WTC11 (cell line): ENCODE measurements around the gene GRK7. TPM values are rescaled to one million over a fixed set of nuclear protein-coding genes. Genes with fewer than 3 reads are reported as not detected.

Source experiments
- ATAC-seq: fragments of 200-7000 bp; cut with Tn5 transposase; 2 replicates; pipeline ENCODE4 v1.10.0; 2021; ENCODE audit warnings: mild to moderate bottlenecking, moderate library complexity
- CTCF ChIA-PET: fragments of 300-600 bp; sonication (Branson Sonifier 250); formaldehyde crosslinking; loops from one replicate; lab custom pipeline; 2021; ENCODE audit warnings: antibody characterized with exemption; lab: Charles Lee
- POLR2A ChIA-PET: fragments of 350-600 bp; sonication (Branson Sonifier 250); formaldehyde crosslinking; loops from one replicate; lab custom pipeline; 2021; ENCODE audit warnings: antibody characterized with exemption; lab: Charles Lee
- DNase-seq: peaks from one replicate; pipeline ENCODE4 v3.0.0; 2021; ENCODE audit warnings: low spot score
- H3K27ac Mint-ChIP-seq: 2 replicates; pipeline ENCODE4 v1.8.0; 2021; ENCODE audit warnings: mixed read lengths
- H3K27me3 Mint-ChIP-seq: 2 replicates; pipeline ENCODE4 v1.8.0; 2021; ENCODE audit warnings: low read depth, mild to moderate bottlenecking, moderate library complexity, mixed read lengths
- H3K36me3 Mint-ChIP-seq: 2 replicates; pipeline ENCODE4 v1.8.0; 2021; ENCODE audit warnings: mixed read lengths
- H3K4me1 Mint-ChIP-seq: 2 replicates; pipeline ENCODE4 v1.8.0; 2022; ENCODE audit warnings: mixed read lengths
- H3K4me3 Mint-ChIP-seq: 2 replicates; pipeline ENCODE4 v1.8.0; 2021; ENCODE audit warnings: mild to moderate bottlenecking, moderate library complexity, mixed read lengths
- H3K9me3 Mint-ChIP-seq: 2 replicates; pipeline ENCODE4 v1.8.0; 2021; ENCODE audit warnings: mixed read lengths
- CREB1 ChIP-seq: sonication (generic); formaldehyde crosslinking; IDR thresholded peaks from 2 replicates; pipeline ENCODE4 v1.8.0; 2023; ENCODE audit warnings: mild to moderate bottlenecking, missing genetic modification reagents
- CREM ChIP-seq: sonication (generic); formaldehyde crosslinking; IDR thresholded peaks from 2 replicates; pipeline ENCODE4 v1.8.1; 2022; ENCODE audit warnings: mild to moderate bottlenecking, missing genetic modification reagents, moderate library complexity
- ETV6 ChIP-seq: sonication (generic); formaldehyde crosslinking; IDR thresholded peaks from 2 replicates; pipeline ENCODE4 v1.8.1; 2022; ENCODE audit warnings: mild to moderate bottlenecking, missing genetic modification reagents
- HMGA2 ChIP-seq: fragments of 250-450 bp; sonication (Bioruptor Pico); IDR thresholded peaks from 2 replicates; pipeline ENCODE4 v1.4.0; 2021; ENCODE audit warnings: mild to moderate bottlenecking, moderate library complexity
- JAZF1 ChIP-seq: fragments of 250-450 bp; sonication (Bioruptor Pico); IDR thresholded peaks from 2 replicates; pipeline ENCODE4 v1.9.0; 2021; ENCODE audit warnings: moderate library complexity, mild to moderate bottlenecking, inconsistent platforms
- JUN ChIP-seq: sonication (generic); formaldehyde crosslinking; IDR thresholded peaks from 2 replicates; pipeline ENCODE4 v1.8.0; 2023; ENCODE audit warnings: mild to moderate bottlenecking, missing genetic modification reagents
- MXD4 ChIP-seq: fragments of 250-450 bp; sonication (Bioruptor Pico); IDR thresholded peaks from 2 replicates; pipeline ENCODE4 v1.8.0; 2021; ENCODE audit warnings: mild to moderate bottlenecking, moderate library complexity, borderline replicate concordance
- NFYB ChIP-seq: sonication (generic); formaldehyde crosslinking; conservative IDR thresholded peaks from 2 replicates; pipeline ENCODE4 v1.8.0; 2022; ENCODE audit warnings: low read depth, missing genetic modification reagents
- SMAD4 ChIP-seq: sonication (generic); formaldehyde crosslinking; IDR thresholded peaks from 2 replicates; pipeline ENCODE4 v1.8.0; 2022; ENCODE audit warnings: mild to moderate bottlenecking, missing genetic modification reagents
- TEAD4 ChIP-seq: sonication (generic); formaldehyde crosslinking; IDR thresholded peaks from 2 replicates; pipeline ENCODE4 v1.8.0; 2022; ENCODE audit warnings: mild to moderate bottlenecking, missing genetic modification reagents
- ZNF263 ChIP-seq: sonication (generic); formaldehyde crosslinking; IDR thresholded peaks from 2 replicates; pipeline ENCODE4 v1.8.1; 2022; ENCODE audit warnings: low read depth, mild to moderate bottlenecking, moderate library complexity, missing genetic modification reagents
- ZNF416 ChIP-seq: fragments of 250-450 bp; sonication (Bioruptor Pico); IDR thresholded peaks from 2 replicates; pipeline ENCODE4 v1.9.0; 2021; ENCODE audit warnings: mild to moderate bottlenecking, inconsistent platforms
- total RNA-seq: library from RNA; stranded (reverse); gene quantifications from 3 replicates; pipeline ENCODE4 v1.2.3, GENCODE V29; 2021
- TF ChIP-seq, protein P1 (sequence below): fragments of 250-450 bp; sonication (Bioruptor Pico); IDR thresholded peaks from 2 replicates; pipeline ENCODE4 v1.9.0; 2021; ENCODE audit warnings: mild to moderate bottlenecking
- TF ChIP-seq, protein P2 (sequence below): fragments of 250-450 bp; sonication (Bioruptor Pico); IDR thresholded peaks from 2 replicates; pipeline ENCODE4 v2.1.2; 2022; ENCODE audit warnings: mild to moderate bottlenecking, moderate library complexity
- TF ChIP-seq, protein P3 (sequence below): sonication (generic); formaldehyde crosslinking; conservative IDR thresholded peaks from 2 replicates; pipeline ENCODE4 v1.8.1; 2022; ENCODE audit warnings: mild to moderate bottlenecking, missing genetic modification reagents
- TF ChIP-seq, protein P4 (sequence below): sonication (generic); formaldehyde crosslinking; IDR thresholded peaks from 2 replicates; pipeline ENCODE4 v1.8.1; 2023; ENCODE audit warnings: mild to moderate bottlenecking, missing genetic modification reagents
- TF ChIP-seq, protein P5 (sequence below): sonication (generic); formaldehyde crosslinking; IDR thresholded peaks from 2 replicates; pipeline ENCODE4 v1.8.1; 2022; ENCODE audit warnings: mild to moderate bottlenecking, missing genetic modification reagents, moderate library complexity, borderline replicate concordance
- TF ChIP-seq, protein P6 (sequence below): fragments of 250-450 bp; sonication (Bioruptor Pico); IDR thresholded peaks from 2 replicates; pipeline ENCODE4 v1.9.0; 2021; ENCODE audit warnings: mild to moderate bottlenecking
- TF ChIP-seq, protein P7 (sequence below): sonication (generic); formaldehyde crosslinking; IDR thresholded peaks from 2 replicates; pipeline ENCODE4 v1.8.1; 2023; ENCODE audit warnings: mild to moderate bottlenecking, missing genetic modification reagents, moderate library complexity

Gene GRK7
- total RNA-seq, 1 experiment from 2014 or later = not detected

DNA sequence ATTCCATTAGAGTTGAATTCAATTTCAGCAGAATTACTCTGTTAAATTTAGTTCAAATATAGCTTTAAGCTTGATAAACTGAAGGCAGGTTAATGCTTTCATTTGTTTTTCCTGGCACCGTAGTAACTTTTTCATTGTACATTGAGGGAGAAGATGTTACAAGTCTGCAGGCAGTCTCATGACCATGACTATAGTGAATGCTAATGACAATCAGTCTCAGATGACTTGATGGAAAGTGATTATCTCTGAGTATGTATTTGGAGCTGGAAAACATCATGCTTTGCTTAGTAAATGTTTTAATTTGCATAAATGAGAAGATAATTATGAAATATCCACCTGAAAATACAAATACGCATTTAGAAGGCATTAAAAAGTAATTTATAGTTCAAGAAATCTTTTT lies 41.1 kb upstream of the GRK7 start:
- Mint-ChIP-seq H3K36me3 (no peaks in the 10 kb centered on the region), H3K4me1 (0 out of 2 replicates have a peak, but pooled peaks cover 7% of the 10 kb centered on the region), H3K9me3 (peaks cover 3% of the 10 kb centered on the region; the same call in 1 of the 2 replicates), H3K27ac (no peak overlapping the region)
- CTCF ChIA-PET = no interaction called here
- DNase-seq (no peak), ATAC-seq (no peak)
- TF ChIP-seq JUN (CRISPR knock-in tag) (no peak), CREM (CRISPR knock-in tag) (no peak), SMAD4 (CRISPR knock-in tag) (no peak), CREB1 (CRISPR knock-in tag) (no peak), ETV6 (no peak), ZNF416 (CRISPR knock-in tag) (no peak), JAZF1 (no peak), MXD4 (CRISPR knock-in tag) (no peak)
- TF ChIP-seq, protein P1, sequence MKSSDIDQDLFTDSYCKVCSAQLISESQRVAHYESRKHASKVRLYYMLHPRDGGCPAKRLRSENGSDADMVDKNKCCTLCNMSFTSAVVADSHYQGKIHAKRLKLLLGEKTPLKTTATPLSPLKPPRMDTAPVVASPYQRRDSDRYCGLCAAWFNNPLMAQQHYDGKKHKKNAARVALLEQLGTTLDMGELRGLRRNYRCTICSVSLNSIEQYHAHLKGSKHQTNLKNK (CRISPR knock-in tag) = no peak
- TF ChIP-seq, protein P2, sequence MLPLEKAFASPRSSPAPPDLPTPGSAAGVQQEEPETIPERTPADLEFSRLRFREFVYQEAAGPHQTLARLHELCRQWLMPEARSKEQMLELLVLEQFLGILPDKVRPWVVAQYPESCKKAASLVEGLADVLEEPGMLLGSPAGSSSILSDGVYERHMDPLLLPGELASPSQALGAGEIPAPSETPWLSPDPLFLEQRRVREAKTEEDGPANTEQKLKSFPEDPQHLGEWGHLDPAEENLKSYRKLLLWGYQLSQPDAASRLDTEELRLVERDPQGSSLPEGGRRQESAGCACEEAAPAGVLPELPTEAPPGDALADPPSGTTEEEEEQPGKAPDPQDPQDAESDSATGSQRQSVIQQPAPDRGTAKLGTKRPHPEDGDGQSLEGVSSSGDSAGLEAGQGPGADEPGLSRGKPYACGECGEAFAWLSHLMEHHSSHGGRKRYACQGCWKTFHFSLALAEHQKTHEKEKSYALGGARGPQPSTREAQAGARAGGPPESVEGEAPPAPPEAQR = no peak
- TF ChIP-seq, protein P3, sequence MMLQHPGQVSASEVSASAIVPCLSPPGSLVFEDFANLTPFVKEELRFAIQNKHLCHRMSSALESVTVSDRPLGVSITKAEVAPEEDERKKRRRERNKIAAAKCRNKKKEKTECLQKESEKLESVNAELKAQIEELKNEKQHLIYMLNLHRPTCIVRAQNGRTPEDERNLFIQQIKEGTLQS = no peak
- TF ChIP-seq, protein P4, sequence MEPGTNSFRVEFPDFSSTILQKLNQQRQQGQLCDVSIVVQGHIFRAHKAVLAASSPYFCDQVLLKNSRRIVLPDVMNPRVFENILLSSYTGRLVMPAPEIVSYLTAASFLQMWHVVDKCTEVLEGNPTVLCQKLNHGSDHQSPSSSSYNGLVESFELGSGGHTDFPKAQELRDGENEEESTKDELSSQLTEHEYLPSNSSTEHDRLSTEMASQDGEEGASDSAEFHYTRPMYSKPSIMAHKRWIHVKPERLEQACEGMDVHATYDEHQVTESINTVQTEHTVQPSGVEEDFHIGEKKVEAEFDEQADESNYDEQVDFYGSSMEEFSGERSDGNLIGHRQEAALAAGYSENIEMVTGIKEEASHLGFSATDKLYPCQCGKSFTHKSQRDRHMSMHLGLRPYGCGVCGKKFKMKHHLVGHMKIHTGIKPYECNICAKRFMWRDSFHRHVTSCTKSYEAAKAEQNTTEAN = no peak
- TF ChIP-seq, all 79 proteins: peak for 0
- no peak overlapping the region for H3K4me3 Mint-ChIP-seq
- H3K27me3 Mint-ChIP-seq = no peaks in the 10 kb centered on the region; the same call in 1 of the 2 replicates
- POLR2A ChIA-PET = interaction anchor here (0.8 kb wide), 1 partner anchor 12 kb away, joined by 4 read pairs; no protein-coding TSS in a partner anchor

DNA sequence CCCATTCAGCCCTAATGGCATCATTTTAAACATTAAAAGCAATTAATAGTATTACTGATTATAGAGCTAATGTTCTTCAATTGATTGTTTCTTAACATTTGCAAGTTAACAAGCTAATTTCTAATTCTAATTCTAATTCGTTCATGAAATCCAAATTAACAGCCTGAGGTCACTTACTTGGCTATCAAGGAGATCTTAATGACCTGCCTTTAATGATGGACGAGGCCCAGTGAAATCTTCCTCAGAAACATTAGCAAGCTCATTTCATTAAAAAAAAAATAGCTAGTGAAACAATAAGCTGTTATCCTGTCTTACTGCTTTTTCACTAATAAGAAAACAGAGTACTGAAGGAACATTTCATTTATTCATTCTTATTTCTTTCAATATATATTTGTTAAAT lies 40.6 kb upstream of the GRK7 start:
- no peak for ATAC-seq
- Mint-ChIP-seq H3K9me3 (no peaks in the 10 kb centered on the region), H3K4me1 (0 out of 2 replicates have a peak, but pooled peaks cover 7% of the 10 kb centered on the region)
- no peak for DNase-seq
- TF ChIP-seq TEAD4 (CRISPR knock-in tag) = no peak
- TF ChIP-seq ZNF263 (CRISPR knock-in tag) = no peak
- TF ChIP-seq, protein P5, sequence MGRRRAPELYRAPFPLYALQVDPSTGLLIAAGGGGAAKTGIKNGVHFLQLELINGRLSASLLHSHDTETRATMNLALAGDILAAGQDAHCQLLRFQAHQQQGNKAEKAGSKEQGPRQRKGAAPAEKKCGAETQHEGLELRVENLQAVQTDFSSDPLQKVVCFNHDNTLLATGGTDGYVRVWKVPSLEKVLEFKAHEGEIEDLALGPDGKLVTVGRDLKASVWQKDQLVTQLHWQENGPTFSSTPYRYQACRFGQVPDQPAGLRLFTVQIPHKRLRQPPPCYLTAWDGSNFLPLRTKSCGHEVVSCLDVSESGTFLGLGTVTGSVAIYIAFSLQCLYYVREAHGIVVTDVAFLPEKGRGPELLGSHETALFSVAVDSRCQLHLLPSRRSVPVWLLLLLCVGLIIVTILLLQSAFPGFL (CRISPR knock-in tag) = no peak
- TF ChIP-seq NFYB (CRISPR knock-in tag) = no peak
- TF ChIP-seq, protein P6, sequence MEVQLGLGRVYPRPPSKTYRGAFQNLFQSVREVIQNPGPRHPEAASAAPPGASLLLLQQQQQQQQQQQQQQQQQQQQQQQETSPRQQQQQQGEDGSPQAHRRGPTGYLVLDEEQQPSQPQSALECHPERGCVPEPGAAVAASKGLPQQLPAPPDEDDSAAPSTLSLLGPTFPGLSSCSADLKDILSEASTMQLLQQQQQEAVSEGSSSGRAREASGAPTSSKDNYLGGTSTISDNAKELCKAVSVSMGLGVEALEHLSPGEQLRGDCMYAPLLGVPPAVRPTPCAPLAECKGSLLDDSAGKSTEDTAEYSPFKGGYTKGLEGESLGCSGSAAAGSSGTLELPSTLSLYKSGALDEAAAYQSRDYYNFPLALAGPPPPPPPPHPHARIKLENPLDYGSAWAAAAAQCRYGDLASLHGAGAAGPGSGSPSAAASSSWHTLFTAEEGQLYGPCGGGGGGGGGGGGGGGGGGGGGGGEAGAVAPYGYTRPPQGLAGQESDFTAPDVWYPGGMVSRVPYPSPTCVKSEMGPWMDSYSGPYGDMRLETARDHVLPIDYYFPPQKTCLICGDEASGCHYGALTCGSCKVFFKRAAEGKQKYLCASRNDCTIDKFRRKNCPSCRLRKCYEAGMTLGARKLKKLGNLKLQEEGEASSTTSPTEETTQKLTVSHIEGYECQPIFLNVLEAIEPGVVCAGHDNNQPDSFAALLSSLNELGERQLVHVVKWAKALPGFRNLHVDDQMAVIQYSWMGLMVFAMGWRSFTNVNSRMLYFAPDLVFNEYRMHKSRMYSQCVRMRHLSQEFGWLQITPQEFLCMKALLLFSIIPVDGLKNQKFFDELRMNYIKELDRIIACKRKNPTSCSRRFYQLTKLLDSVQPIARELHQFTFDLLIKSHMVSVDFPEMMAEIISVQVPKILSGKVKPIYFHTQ (CRISPR knock-in tag) = no peak
- TF ChIP-seq HMGA2 = no peak
- TF ChIP-seq, protein P7, sequence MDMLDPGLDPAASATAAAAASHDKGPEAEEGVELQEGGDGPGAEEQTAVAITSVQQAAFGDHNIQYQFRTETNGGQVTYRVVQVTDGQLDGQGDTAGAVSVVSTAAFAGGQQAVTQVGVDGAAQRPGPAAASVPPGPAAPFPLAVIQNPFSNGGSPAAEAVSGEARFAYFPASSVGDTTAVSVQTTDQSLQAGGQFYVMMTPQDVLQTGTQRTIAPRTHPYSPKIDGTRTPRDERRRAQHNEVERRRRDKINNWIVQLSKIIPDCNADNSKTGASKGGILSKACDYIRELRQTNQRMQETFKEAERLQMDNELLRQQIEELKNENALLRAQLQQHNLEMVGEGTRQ = no peak
- TF ChIP-seq, all 79 proteins: peak for 0
- Mint-ChIP-seq H3K27ac (no peak overlapping the region), H3K4me3 (no peak overlapping the region), H3K36me3 (no peaks in the 10 kb centered on the region), H3K27me3 (no peaks in the 10 kb centered on the region; the same call in 1 of the 2 replicates)
- ChIA-PET CTCF (no interaction called here), POLR2A (interaction anchor here (0.8 kb wide), 1 partner anchor 12 kb away, joined by 4 read pairs; no protein-coding TSS in a partner anchor)
